KOPT-K1 (cell line): Measurements from ENCODE around the gene L2HGDH.
"Not testable (repeated sequence)": the region's sequence is repeated elsewhere in the genome, so short reads cannot be mapped to it uniquely, and the experiment has no call there.

Experiments
- H3K27ac ChIP-seq: fragments of 200-600 bp; sonication (generic); 2 replicates; pipeline ENCODE4 v1.5.1; 2016; ENCODE audit warnings: antibody characterized with exemption, mild to moderate bottlenecking, low read depth, low read length; ENCODE audit not compliant: poor library complexity, severe bottlenecking
- H3K36me3 ChIP-seq: fragments of 200-600 bp; sonication (generic); 2 replicates; pipeline ENCODE4 v1.5.1; 2017; ENCODE audit warnings: antibody characterized with exemption, mild to moderate bottlenecking, low read length, moderate library complexity; ENCODE audit not compliant: insufficient read depth
- H3K9me3 ChIP-seq: fragments of 200-600 bp; sonication (generic); 2 replicates; pipeline ENCODE4 v1.5.1; 2017; ENCODE audit warnings: antibody characterized with exemption, low read length, mild to moderate bottlenecking; ENCODE audit not compliant: insufficient read depth, poor library complexity, severe bottlenecking

Gene L2HGDH

DNA sequence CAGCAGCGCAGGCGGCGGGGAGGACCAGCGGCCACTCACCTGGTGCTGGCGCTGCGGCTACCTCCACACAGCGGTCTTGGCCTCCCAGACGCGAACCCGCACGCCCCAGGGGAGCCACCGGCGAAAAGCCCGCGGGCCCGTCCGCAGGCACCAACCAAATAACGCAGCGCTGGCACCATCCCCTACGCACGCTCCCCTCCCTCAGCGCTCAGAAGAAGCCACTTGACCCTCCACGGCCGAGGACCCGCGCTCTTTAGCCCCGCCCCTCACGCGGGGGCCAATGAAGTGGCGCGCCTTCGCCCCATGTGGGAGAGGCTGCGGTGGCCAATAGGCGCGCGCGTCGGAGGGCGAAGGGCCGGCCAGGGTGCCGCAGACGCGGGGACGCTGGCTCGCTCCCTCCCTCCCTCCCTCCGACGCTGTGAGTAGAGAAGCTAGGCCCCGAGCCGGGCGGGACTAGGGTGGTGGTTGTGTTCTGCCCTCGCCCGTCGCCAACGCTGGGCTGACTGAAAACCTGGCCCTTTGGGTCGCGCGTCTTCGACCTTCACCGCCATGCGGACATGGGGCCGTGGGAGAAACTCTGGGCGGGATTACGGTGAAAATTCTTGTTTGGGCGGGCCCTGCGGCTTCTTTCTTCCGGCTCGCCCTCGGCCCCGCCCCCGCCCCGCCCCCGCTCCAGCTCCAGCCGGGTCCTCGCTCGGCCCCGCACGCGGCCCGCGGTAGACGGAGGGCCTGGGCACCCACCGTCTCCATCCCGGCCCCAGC lies at the start of gene L2HGDH, which contains the start of gene DMAC2L:
Gene L2HGDH (minus strand): TSS at position 258 of the 762 bp plus-strand sequence. CDS start 79 bp downstream, at position 179.
Gene DMAC2L (plus strand): TSS at position 353 of the 762 bp plus-strand sequence. CDS start 9,164 bp downstream, outside the sequence.
- peaks cover 13% of the 10 kb centered on the region for H3K9me3 ChIP-seq
- peaks cover 9% of the 10 kb centered on the region for H3K36me3 ChIP-seq
- peak within 1 kb of the TSS; percentile 79 for H3K27ac ChIP-seq

DNA sequence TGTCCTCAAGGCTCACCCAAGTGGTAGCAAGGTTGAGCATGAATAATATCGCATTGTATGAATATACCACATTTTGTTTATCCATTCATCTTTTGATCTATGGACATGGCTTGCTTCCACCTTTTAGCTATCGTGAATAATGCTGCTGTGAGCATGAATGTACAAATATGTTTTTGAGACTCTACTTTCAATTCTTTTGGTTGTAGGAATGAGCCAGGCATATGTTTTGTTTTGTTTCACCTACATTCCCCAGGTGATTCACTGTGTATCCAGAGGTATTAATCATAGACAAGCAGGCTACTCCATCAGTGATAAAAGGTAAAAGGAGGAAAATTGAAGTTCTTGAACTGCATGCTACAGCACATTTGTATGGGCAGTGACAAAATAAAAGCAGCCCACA lies 48.8 kb upstream of the L2HGDH start:
- H3K36me3 ChIP-seq = 0 out of 2 replicates have a peak, but pooled peaks cover 6% of the 10 kb centered on the region
- H3K27ac ChIP-seq = no peak overlapping the region
- no peaks in the 10 kb centered on the region for H3K9me3 ChIP-seq

DNA sequence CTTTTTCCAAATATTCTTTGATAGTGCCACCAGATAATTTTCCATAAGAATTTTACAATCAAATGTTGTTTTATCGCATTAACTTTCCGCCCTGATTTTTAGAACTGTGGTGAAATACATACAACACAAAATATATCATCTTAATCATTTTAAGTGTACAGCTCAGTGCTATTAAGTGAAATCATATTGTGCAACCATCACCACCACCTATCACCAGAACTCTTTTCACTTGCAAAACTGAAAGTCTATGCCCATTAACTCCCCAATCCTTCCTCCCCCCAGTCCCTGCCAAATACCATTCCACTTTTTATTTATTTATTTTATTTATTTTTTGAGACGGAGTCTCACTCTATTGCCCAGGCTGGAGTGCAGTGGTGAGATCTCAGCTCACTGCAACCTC lies 48.1 kb upstream of the L2HGDH start:
- H3K9me3 ChIP-seq = no peaks in the 10 kb centered on the region
- H3K27ac ChIP-seq = no peak overlapping the region
- H3K36me3 ChIP-seq = 0 out of 2 replicates have a peak, but pooled peaks cover 6% of the 10 kb centered on the region

DNA sequence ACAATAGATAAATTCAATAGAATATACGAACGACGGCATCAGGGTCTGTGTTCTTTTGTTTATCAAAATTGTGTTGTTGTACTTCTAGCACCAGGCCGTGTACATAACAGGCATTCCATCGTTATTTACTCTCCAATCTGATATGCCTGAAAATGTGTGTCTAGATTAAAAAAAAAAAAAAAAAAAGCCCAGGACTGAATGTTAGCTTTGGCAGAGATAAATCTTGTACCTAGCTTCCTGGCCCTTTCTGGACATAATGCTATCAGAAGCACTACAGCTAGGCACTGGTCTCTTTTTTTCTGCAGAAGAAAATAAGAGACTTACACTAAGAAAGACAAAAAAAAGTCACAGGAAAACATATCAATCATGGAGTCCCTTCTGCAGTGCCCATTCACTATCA lies 47.6 kb upstream of the L2HGDH start:
- Histone ChIP-seq H3K27ac (no peak overlapping the region), H3K36me3 (0 out of 2 replicates have a peak, but pooled peaks cover 6% of the 10 kb centered on the region), H3K9me3 (no peaks in the 10 kb centered on the region)

DNA sequence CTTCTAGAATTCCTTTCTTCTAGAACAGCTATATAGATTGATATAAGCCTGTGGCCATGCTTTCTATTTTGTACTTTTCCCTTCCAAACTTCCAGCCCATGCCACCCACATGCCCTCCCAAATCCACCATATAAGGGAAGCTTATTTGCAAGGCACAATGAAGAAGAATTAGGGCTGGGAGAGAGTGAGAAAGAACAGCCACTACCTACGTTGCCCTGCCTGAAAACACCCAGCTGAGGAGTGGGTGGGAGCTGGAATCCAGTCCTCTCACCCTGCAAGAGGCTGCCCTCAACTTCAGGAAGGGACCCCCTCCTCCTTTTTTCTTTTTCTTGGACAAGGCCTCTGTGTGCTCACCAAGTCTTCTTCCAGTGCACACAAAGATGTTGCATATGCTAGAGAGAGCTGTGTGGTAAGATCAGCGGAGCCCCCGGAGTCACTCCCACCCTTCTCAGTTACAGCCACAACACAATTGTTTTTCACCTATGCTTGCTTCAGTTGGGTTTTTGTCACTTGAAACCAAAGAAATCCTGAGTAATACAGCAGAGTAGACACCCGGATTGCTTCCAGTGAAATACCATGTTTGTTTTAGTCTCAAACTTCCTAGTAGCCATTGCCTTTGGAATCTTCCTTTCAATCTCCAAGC lies 45.8 kb upstream of the L2HGDH start:
- no peaks in the 10 kb centered on the region for H3K9me3 ChIP-seq
- no peak overlapping the region for H3K27ac ChIP-seq
- 0 out of 2 replicates have a peak, but pooled peaks cover 6% of the 10 kb centered on the region for H3K36me3 ChIP-seq

DNA sequence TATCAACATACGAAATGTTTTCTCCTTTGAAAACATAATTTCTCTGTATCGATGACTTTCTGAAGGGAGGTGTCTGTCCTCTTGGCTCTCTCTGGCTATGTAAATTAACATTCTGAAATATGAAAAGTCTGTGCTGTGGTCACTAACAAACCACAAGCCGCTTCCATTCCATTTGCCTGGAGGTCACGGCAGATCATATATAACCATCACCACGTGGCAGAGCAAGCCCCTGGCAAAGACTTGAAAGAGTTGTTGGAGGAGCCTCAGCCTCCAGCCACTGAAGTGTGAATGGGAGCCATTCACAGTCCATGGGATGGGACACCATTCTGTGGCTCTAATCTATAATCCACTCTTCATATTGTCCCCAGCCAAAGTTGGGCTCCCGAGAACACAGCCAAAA lies 45.1 kb upstream of the L2HGDH start:
- 0 out of 2 replicates have a peak, but pooled peaks cover 6% of the 10 kb centered on the region for H3K36me3 ChIP-seq
- no peak overlapping the region for H3K27ac ChIP-seq
- H3K9me3 ChIP-seq = no peaks in the 10 kb centered on the region

DNA sequence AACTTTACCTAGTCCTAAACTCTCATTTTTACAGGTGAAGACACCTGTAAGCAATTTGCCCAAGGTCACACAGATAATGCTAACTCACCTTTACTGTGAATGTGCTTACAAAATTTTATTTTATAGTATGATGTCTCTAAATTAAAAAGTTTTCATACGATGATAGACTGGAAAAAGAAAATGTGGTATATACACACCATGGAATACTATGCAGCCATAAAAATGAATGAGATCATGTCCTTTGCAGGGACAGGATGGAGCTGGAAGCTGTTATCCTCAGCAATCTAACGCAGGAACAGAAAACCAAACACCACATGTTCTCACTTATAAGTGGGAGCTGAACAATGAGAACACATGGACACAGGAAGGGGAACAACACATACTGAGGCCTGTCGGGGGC lies 44.3 kb upstream of the L2HGDH start:
- not testable (repeated sequence) for H3K27ac ChIP-seq, H3K9me3 ChIP-seq, H3K36me3 ChIP-seq

DNA sequence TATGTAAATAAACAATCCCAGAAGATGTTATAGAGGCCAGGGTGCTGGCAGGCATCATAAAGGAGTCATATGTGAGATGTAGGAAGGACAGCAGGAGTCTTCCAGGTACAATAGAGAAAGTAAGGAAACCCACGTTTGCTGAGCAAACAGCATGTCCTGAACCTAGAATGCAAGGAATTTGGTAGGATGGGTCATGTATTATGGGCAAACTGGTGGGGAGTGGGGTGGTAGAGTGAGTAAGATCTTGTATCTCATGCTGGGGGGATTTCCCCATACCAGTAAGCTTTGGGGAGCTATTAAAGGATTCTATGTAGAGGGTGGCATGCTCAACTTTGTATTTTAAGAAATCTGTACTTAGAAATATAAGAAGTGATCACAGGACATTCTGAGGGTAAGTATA lies 43.7 kb upstream of the L2HGDH start:
- H3K36me3 ChIP-seq = 0 out of 2 replicates have a peak, but pooled peaks cover 6% of the 10 kb centered on the region
- no peak overlapping the region for H3K27ac ChIP-seq
- H3K9me3 ChIP-seq = no peaks in the 10 kb centered on the region

DNA sequence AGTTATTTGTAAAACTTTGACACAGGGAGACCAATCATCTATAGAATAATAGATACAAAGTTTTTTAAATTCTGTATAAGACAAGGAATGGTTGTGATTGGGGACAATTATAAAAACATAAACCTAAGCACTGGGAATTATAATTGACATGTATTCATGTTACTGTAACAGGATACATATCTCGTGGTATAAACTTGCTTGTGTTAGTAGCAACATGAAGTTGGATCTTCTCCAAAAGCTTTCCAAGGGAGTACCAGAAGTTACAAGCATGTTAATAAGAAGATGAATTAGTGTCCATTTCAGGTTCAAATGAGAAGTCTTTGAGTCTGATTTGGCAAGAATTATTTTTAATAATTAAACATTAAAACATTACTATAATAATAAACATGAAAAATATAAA lies 42.5 kb upstream of the L2HGDH start:
- Histone ChIP-seq H3K36me3 (0 out of 2 replicates have a peak, but pooled peaks cover 6% of the 10 kb centered on the region), H3K9me3 (no peaks in the 10 kb centered on the region), H3K27ac (no peak overlapping the region)

DNA sequence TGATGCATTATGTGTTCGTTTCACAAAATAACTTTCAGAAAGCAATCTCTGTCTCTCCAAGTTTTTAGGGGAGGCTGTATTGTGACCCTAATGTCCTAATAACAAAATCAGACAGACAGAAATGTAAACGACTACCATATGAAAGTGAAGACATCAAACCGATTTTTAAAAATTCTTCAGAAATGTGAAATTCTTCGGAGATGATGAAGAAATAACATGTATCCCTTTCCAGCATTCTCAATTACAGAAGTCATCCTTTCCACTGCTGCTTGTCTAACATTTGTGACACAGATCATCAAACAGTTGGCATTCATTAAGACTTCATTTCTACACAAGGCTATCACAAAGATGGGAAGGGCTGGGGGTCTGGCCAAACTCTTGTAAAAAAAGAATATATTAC lies 41.1 kb upstream of the L2HGDH start:
- Histone ChIP-seq H3K9me3 (no peaks in the 10 kb centered on the region), H3K36me3 (0 out of 2 replicates have a peak, but pooled peaks cover 3% of the 10 kb centered on the region), H3K27ac (no peak overlapping the region)

DNA sequence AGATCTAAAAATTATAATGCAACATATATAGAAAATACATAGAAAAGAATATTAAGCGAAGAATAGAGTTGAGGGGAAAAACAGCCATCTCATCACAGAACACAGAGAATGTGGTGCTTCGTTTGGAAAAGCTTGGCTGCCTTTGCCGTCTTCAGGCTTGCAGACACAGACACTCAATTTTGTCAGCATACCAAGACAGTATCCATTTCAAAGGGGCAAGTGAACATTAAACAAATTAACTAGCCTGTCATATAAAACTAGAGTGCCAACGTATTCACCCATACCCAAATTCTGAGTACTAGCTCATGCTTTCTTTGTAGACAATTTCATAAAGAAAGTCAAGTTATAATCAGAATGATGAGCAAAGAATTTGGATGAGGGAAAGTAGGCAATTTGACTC lies 40.6 kb upstream of the L2HGDH start:
- Histone ChIP-seq H3K36me3 (no peaks in the 10 kb centered on the region), H3K9me3 (no peaks in the 10 kb centered on the region), H3K27ac (no peak overlapping the region)

DNA sequence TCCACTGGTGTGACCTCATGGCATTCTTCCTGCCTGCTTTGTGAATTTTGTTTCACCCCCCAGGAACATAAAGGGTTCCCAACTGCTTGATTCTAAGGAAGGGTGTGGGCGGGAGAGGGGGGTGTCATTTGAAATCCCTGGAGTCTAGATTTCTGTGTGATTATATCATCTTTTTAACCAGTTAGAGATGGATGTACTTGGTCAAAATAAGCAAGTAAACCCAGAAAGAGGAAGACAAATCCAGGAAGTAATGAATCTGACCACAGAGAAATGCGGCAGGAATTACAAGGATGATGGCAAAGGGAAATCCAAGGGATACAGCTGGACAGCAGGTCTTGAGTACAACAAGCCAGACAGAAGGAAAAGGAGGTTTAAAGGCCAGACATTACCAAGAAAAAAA lies 38.9 kb upstream of the L2HGDH start:
- no peaks in the 10 kb centered on the region for H3K9me3 ChIP-seq
- H3K36me3 ChIP-seq = no peaks in the 10 kb centered on the region
- H3K27ac ChIP-seq = no peak overlapping the region

DNA sequence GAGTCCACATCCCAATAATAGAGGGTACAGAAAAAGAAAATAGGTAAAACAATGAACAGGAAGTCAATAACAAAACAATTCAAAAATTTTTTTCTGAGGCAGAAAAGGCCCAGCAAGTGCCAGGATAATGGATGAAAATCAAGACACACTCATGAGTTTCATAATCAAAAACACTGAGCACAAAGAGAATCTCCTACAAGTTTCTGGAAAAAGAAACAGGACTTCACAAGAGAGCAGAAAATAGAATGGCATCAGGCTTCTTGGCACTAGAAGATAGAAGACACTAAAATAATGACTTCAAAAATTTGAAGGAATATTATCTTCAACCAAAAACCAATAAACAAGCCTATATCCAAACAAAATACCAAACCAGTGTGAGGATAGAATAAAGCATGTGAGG lies 36.9 kb upstream of the L2HGDH start:
- Histone ChIP-seq H3K36me3 (no peaks in the 10 kb centered on the region), H3K9me3 (no peaks in the 10 kb centered on the region), H3K27ac (no peak overlapping the region)

DNA sequence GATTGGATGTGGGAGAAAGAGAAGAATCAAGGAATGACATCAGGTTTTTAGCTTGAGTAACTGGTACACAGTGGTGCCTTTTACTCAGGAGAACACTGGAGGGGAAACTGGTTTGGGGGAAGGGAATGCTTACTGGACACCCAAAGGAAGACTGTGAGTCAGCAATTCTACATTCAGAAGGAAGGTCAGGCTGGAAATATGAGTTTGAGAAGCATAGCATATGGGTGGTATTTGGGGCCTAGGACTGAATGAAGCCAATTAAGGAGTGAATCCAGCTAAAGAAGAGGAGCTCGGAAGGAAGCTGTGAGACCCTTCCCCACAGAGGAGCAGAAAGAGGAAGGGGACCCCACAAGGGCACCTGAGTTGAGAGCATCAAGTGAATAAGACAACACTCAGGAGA lies 35.5 kb upstream of the L2HGDH start:
- no peaks in the 10 kb centered on the region for H3K9me3 ChIP-seq
- no peak overlapping the region for H3K27ac ChIP-seq
- no peaks in the 10 kb centered on the region for H3K36me3 ChIP-seq

DNA sequence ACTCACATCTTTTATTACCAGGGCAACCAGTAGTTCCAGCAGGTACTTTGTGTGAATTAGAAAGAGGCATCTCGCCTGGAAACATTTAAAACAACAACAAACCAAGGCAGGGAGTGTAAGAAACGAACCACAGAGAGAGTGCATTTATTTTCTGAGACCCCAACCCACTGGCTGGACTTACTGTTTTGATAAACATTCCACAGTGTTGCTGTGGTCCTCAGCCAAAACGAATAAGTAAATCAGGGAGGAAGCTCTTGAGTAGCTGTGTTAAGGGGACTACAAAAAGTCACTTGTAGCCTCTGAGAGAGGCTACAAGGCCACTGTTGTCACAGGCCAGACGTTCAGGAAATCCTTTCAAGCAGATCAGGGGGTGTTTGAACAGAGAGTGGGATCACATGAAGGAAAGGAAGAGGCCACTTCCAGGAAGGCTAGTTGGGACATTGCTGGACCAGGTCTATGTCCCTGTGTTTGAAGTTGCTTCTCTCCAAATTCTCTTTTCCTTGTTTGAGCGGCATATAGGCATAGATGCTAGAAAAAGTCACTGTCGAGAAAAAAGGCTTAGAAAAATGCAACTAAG lies 33.9 kb upstream of the L2HGDH start:
- H3K36me3 ChIP-seq = no peaks in the 10 kb centered on the region
- H3K9me3 ChIP-seq = no peaks in the 10 kb centered on the region
- H3K27ac ChIP-seq = no peak overlapping the region
